Loucy (cell line): ENCODE data around the gene TMSB4X.
A peak's percentile ranks its signal among the peaks of the same experiment; 100 is the strongest.

Experiments used
- H2AFZ ChIP-seq: fragments of 200-600 bp; sonication (generic); 2 replicates; pipeline ENCODE4 v1.6.0; 2016; ENCODE audit warnings: antibody characterized with exemption, mild to moderate bottlenecking, low read length, moderate library complexity
- H3F3A ChIP-seq: fragments of 200-600 bp; 2 replicates; pipeline ENCODE4 v1.6.0; 2016; ENCODE audit warnings: antibody characterized with exemption, low read depth, mild to moderate bottlenecking
- H3K27me3 ChIP-seq: fragments of 200-600 bp; sonication (generic); 2 replicates; pipeline ENCODE4 v1.6.1; 2014; ENCODE audit warnings: low read length, mild to moderate bottlenecking; ENCODE audit not compliant: insufficient read depth, poor library complexity, severe bottlenecking
- H3K36me3 ChIP-seq: fragments of 200-600 bp; sonication (generic); 2 replicates; pipeline ENCODE4 v1.6.1; 2016; ENCODE audit warnings: low read length; ENCODE audit not compliant: insufficient read depth
- H3K4me1 ChIP-seq: fragments of 200-600 bp; sonication (generic); 2 replicates; pipeline ENCODE4 v1.5.1; 2014; ENCODE audit warnings: low read length, mild to moderate bottlenecking; ENCODE audit not compliant: insufficient read depth, poor library complexity, severe bottlenecking
- H3K4me2 ChIP-seq: fragments of 200-600 bp; sonication (generic); 2 replicates; pipeline ENCODE4 v1.6.0; 2014; ENCODE audit warnings: antibody characterized with exemption, low read length, low read depth, mild to moderate bottlenecking; ENCODE audit not compliant: poor library complexity, severe bottlenecking
- H3K4me3 ChIP-seq: fragments of 200-600 bp; sonication (generic); 2 replicates; pipeline ENCODE4 v1.5.1; 2014; ENCODE audit warnings: low read length, mild to moderate bottlenecking, mixed read lengths; ENCODE audit not compliant: poor library complexity, severe bottlenecking
- H3K79me2 ChIP-seq: fragments of 200-600 bp; sonication (generic); 2 replicates; pipeline ENCODE4 v1.6.1; 2014; ENCODE audit warnings: low read length; ENCODE audit not compliant: insufficient read depth
- H3K9ac ChIP-seq: fragments of 200-600 bp; sonication (generic); 2 replicates; pipeline ENCODE4 v1.6.0; 2014; ENCODE audit warnings: mild to moderate bottlenecking, low read depth, low read length, moderate library complexity; ENCODE audit not compliant: poor library complexity, severe bottlenecking
- H3K9me2 ChIP-seq: fragments of 200-600 bp; sonication (generic); replicated peaks from 2 replicates; pipeline ENCODE4 v1.6.1; 2016; ENCODE audit warnings: low read depth, low read length, mixed read lengths
- H3K9me3 ChIP-seq: fragments of 200-600 bp; sonication (generic); 2 replicates; pipeline ENCODE4 v1.6.1; 2014; ENCODE audit warnings: mild to moderate bottlenecking, antibody characterized with exemption, low read length, low read depth; ENCODE audit not compliant: insufficient read depth
- H4K20me1 ChIP-seq: fragments of 200-600 bp; sonication (generic); 2 replicates; pipeline ENCODE4 v1.6.0; 2014; ENCODE audit warnings: antibody characterized with exemption, low read length, mild to moderate bottlenecking; ENCODE audit not compliant: insufficient read depth, poor library complexity, severe bottlenecking
- EZH2phosphoT487 ChIP-seq: fragments of 200-600 bp; IDR thresholded peaks from 2 replicates; pipeline ENCODE4 v1.6.1; 2018; ENCODE audit warnings: antibody characterized with exemption, mild to moderate bottlenecking, moderate library complexity, borderline replicate concordance
- TF ChIP-seq, protein P1 (sequence below): fragments of 200-600 bp; sonication (generic); conservative IDR thresholded peaks from 2 replicates; pipeline ENCODE4 v1.5.1; 2014; ENCODE audit warnings: mild to moderate bottlenecking, antibody characterized with exemption, low read length

The TMSB4X gene

GRCh38 chrX:12985331-12985730 is 10.4 kb downstream of the TMSB4X start:
- Histone ChIP-seq H3F3A (no peaks in the 10 kb centered on the region), H3K27me3 (no peaks in the 10 kb centered on the region), H3K9me2 (no peaks in the 10 kb centered on the region), H3K4me3 (peak overlapping the region; percentile 35), H4K20me1 (no peaks in the 10 kb centered on the region), H3K4me1 (peaks cover 47% of the 10 kb centered on the region), H3K9ac (no peak overlapping the region), H3K36me3 (no peaks in the 10 kb centered on the region), H2AFZ (no peak overlapping the region), H3K79me2 (peaks cover 10% of the 10 kb centered on the region; the same call in 1 of the 2 replicates), H3K4me2 (peak overlapping the region; percentile 57), H3K9me3 (no peaks in the 10 kb centered on the region)
- TF ChIP-seq, protein P1, sequence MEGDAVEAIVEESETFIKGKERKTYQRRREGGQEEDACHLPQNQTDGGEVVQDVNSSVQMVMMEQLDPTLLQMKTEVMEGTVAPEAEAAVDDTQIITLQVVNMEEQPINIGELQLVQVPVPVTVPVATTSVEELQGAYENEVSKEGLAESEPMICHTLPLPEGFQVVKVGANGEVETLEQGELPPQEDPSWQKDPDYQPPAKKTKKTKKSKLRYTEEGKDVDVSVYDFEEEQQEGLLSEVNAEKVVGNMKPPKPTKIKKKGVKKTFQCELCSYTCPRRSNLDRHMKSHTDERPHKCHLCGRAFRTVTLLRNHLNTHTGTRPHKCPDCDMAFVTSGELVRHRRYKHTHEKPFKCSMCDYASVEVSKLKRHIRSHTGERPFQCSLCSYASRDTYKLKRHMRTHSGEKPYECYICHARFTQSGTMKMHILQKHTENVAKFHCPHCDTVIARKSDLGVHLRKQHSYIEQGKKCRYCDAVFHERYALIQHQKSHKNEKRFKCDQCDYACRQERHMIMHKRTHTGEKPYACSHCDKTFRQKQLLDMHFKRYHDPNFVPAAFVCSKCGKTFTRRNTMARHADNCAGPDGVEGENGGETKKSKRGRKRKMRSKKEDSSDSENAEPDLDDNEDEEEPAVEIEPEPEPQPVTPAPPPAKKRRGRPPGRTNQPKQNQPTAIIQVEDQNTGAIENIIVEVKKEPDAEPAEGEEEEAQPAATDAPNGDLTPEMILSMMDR, result no peak
- TF ChIP-seq EZH2phosphoT487, result no peak

GRCh38 chrX:12986164-12986779 is 11.4 kb downstream of the TMSB4X start:
- TF ChIP-seq EZH2phosphoT487, result no peak
- TF ChIP-seq, protein P1, result no peak
- Histone ChIP-seq H3K9me3 (no peaks in the 10 kb centered on the region), H3F3A (no peaks in the 10 kb centered on the region), H3K4me2 (no peak overlapping the region), H3K27me3 (no peaks in the 10 kb centered on the region), H3K4me1 (peaks cover 40% of the 10 kb centered on the region), H3K9ac (no peak overlapping the region), H2AFZ (no peak overlapping the region), H4K20me1 (no peaks in the 10 kb centered on the region), H3K9me2 (no peaks in the 10 kb centered on the region), H3K79me2 (peaks cover 4% of the 10 kb centered on the region; the same call in 1 of the 2 replicates), H3K4me3 (no peak overlapping the region), H3K36me3 (no peaks in the 10 kb centered on the region)

DNA sequence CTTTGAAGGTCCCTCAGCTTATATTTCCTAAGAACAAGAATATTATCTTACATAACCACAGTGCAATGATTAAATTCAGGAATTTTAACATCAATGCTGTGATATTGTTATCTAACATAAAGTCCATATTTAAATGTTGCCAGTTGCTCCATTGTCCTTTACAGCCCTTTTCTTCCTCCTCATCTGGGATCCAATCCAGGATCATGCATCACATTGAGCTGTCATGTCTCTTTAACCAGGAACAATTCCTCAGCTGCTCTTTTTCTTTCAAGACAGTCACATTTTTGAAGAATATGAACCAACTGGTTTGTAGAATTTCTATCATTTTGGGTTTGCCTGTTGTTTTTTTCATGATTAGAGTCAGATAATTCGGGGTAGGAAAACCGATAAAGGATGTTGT is 12.0 kb downstream of the TMSB4X start:
- H2AFZ ChIP-seq, result no peak overlapping the region
- H3K4me2 ChIP-seq, result no peak overlapping the region
- no peak overlapping the region for H3K9ac ChIP-seq

More for the DNA sequence above, 12.0 kb downstream of the TMSB4X start:
- Histone ChIP-seq H3K79me2 (peaks cover 3% of the 10 kb centered on the region; the same call in 1 of the 2 replicates), H3K4me3 (no peak overlapping the region), H3K4me1 (peaks cover 34% of the 10 kb centered on the region), H3K36me3 (no peaks in the 10 kb centered on the region), H3F3A (no peaks in the 10 kb centered on the region), H3K9me3 (no peaks in the 10 kb centered on the region), H3K27me3 (no peaks in the 10 kb centered on the region), H4K20me1 (no peaks in the 10 kb centered on the region), H3K9me2 (no peaks in the 10 kb centered on the region)
- TF ChIP-seq, protein P1, result no peak
- no peak for TF ChIP-seq EZH2phosphoT487
